ENCODE results near the gene BCAP29. TPM values are rescaled to one million over a fixed set of nuclear protein-coding genes. Genes with fewer than 3 reads are reported as not detected.

BCAP29 gene
- total and polyA plus RNA-seq, 9 of the 15 experiments (the other 6 are each of a cell fraction or from before 2014, with no cell fraction given), result 63.4 to 137 (median 79.7) TPM

GRCh38 chr7:107581387-107582013 is 1.5 kb downstream of the BCAP29 start (continued):
- TF ChIP-seq ZBTB34 (CRISPR knock-in tag; IDR thresholded peaks at IDR 0.05), result no peak
- no peak for TF ChIP-seq POLR2G (IDR thresholded peaks at IDR 0.05; ENCODE audit: low read depth, low read length)
- TF ChIP-seq ZNF232 (CRISPR knock-in tag; IDR thresholded peaks at IDR 0.05), result no peak
- no peak for TF ChIP-seq HCFC1 (IDR thresholded peaks at IDR 0.05; ENCODE audit: low read depth, low read length)
- 0 out of 2 replicates have a peak, but pooled peaks have one; percentile 5 for TF ChIP-seq NCOA6 (IDR thresholded peaks at IDR 0.05)
- TF ChIP-seq FOXP1 (CRISPR knock-in tag; IDR thresholded peaks at IDR 0.05), result no peak
- TF ChIP-seq ARID2 (IDR thresholded peaks at IDR 0.05), result no peak
- no peak for TF ChIP-seq KHSRP (IDR thresholded peaks at IDR 0.05)
- no peak for TF ChIP-seq STAT6 (CRISPR knock-in tag; IDR thresholded peaks at IDR 0.05)
- TF ChIP-seq SMARCA5 (IDR thresholded peaks at IDR 0.05), result no peak
- TF ChIP-seq KLF1 (tag; IDR thresholded peaks at IDR 0.05), result no peak
- no peak for TF ChIP-seq BRD4 (IDR thresholded peaks at IDR 0.05)
- TF ChIP-seq THRA (IDR thresholded peaks at IDR 0.05), result no peak
- no peak for TF ChIP-seq ZC3H4 (CRISPR knock-in tag; IDR thresholded peaks at IDR 0.05; ENCODE audit: borderline replicate concordance)
- no peak for TF ChIP-seq NFIC (IDR thresholded peaks at IDR 0.05)
- no peak for TF ChIP-seq MYNN (IDR thresholded peaks at IDR 0.05)
- TF ChIP-seq MYNN (CRISPR knock-in tag; IDR thresholded peaks at IDR 0.05), result no peak
- peak; percentile 78 for TF ChIP-seq CEBPB (tag; IDR thresholded peaks at IDR 0.05)
- TF ChIP-seq ZNF445 (CRISPR knock-in tag; IDR thresholded peaks at IDR 0.05; ENCODE audit: low read depth), result no peak
- TF ChIP-seq MAFF (IDR thresholded peaks at IDR 0.05; ENCODE audit: low read length), result no peak
- TF ChIP-seq BHLHE40 (IDR thresholded peaks at IDR 0.05; ENCODE audit: low read length), result no peak
- TF ChIP-seq ZNF609 (CRISPR knock-in tag; IDR thresholded peaks at IDR 0.05; ENCODE audit: borderline replicate concordance), result no peak
